Effector memory CD8-positive, alpha-beta T cell (primary cell): ENCODE data around the gene TNFAIP3.

Source experiments
- ATAC-seq: fragments of 150-1000 bp; cut with Tn5 transposase; replicated peaks from 2 replicates; pipeline ENCODE4 v1.10.0; 2021; ENCODE audit warnings: mild to moderate bottlenecking, moderate library complexity
- DNase-seq, 3 experiments: peaks; one replicate each; pipeline ENCODE4 v3.0.0; 2021
- H3K27ac Mint-ChIP-seq, 2 donors: one replicate each; pipeline ENCODE4 v1.8.0; 2022; ENCODE audit warnings: mild to moderate bottlenecking in 2 of 2, mixed read lengths in 2 of 2, moderate library complexity in 2 of 2
- H3K27me3 Mint-ChIP-seq, 2 donors: one replicate each; pipeline ENCODE4 v1.8.0; 2022; ENCODE audit warnings: mixed read lengths in 2 of 2
- H3K36me3 Mint-ChIP-seq: one replicate; pipeline ENCODE4 v1.8.0; 2022; ENCODE audit warnings: mild to moderate bottlenecking, moderate library complexity, mixed read lengths; ENCODE audit not compliant: insufficient read depth
- H3K4me1 Mint-ChIP-seq, 2 donors: one replicate each; pipeline ENCODE4 v1.8.0; 2022; ENCODE audit warnings: low read depth in 2 of 2, mixed read lengths in 2 of 2
- H3K4me3 Mint-ChIP-seq, 2 donors: one replicate each; pipeline ENCODE4 v1.8.0; 2022; ENCODE audit warnings: mild to moderate bottlenecking in 2 of 2, mixed read lengths in 2 of 2, moderate library complexity in 2 of 2
- H3K9me3 Mint-ChIP-seq, 2 donors: one replicate each; pipeline ENCODE4 v1.8.0; 2022; ENCODE audit warnings: mixed read lengths in 2 of 2

Gene TNFAIP3

DNA sequence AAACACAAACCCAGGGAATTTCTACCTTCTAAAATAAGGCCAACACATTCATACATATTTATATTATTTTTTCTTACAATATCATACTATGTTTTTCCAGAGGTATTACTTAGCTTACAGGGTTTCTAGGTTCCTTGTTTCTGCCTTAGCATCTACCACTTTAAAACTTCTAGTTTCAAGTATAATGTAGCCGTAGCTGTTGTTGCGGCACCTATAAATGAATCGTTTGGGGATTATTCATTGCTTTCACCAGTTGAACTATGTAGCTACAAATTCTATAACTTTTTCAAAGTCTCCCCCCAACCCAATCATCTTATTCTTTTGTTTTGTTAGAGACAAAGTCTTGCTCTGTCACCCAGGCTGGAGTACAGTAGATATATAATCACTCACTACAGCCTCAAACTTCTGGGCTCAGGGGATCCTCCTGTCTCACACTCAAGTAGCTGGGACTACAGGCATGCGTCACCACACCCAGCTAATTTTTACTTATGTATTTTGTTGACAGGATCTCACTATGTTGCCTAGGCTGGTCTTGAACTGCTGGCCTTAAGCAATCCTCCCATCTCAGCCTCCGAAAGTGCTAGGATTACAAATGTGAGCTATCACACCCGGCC is 43.9 kb downstream of the TNFAIP3 start:
- no peak overlapping the region for H3K4me3 Mint-ChIP-seq
- no peaks in the 10 kb centered on the region for H3K36me3 Mint-ChIP-seq
- no peaks in the 10 kb centered on the region for H3K9me3 Mint-ChIP-seq
- H3K27me3 Mint-ChIP-seq, result peaks cover 28 to 42% of the 10 kb centered on the region in 2 donors
- no peak for ATAC-seq
- H3K4me1 Mint-ChIP-seq, result peaks cover 3 to 7% of the 10 kb centered on the region in 2 donors
- no peak for DNase-seq
- H3K27ac Mint-ChIP-seq, result no peak overlapping the region

DNA sequence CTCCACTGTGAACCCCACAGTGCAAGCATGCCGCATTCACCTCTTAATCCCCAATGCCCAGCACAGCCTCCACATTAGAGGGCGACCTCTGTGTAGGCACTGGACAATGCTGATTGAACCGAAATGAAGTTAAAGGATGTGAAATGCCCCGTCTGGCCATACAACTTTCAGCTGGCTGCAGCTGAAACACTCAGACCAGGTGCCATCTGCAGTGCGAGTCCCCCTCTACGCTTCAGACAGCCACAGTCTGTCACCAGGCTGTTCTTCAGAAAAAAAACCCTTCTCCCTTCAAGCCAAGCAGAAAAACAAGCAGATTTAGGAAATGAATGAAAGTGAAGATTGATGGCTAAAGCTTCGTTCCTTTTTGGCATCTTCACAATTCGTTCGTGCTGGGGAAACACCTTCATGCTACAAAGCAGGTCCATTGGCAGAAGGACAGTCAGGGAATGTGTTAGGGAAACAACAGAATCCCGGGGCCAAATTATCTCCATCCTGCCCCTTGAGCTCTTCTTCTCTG is 44.7 kb downstream of the TNFAIP3 start:
- no peak overlapping the region for H3K4me3 Mint-ChIP-seq
- no peaks in the 10 kb centered on the region for H3K36me3 Mint-ChIP-seq
- H3K4me1 Mint-ChIP-seq, result peaks cover 3 to 7% of the 10 kb centered on the region in 2 donors
- ATAC-seq (no peak), DNase-seq (no peak)
- H3K9me3 Mint-ChIP-seq, result no peaks in the 10 kb centered on the region
- no peak overlapping the region for H3K27ac Mint-ChIP-seq
- H3K27me3 Mint-ChIP-seq, result peaks cover 22 to 42% of the 10 kb centered on the region in 2 donors

DNA sequence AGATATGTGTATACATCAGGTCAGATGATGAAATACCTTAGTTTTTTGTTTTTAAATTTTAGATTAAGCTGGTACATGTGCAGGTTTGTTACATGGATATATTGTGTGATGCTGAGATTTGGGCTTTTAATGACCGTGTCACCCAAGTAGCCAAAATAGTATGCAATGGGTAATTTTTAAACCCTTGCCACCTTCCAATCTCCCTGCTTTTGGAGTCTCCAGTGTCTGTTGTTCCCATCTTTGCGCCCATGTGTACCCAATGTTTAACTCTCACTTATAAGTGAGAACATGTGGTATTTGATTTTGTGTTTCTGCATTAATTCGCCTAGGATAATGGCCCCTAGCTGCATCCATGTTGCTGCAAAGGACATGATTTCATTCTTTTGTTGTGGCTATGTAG is 45.8 kb downstream of the TNFAIP3 start:
- DNase-seq (no peak), ATAC-seq (no peak)
- Mint-ChIP-seq H3K27ac (no peak overlapping the region), H3K36me3 (no peaks in the 10 kb centered on the region), H3K27me3 (peaks cover 22 to 42% of the 10 kb centered on the region in 2 donors), H3K4me3 (no peak overlapping the region), H3K9me3 (no peaks in the 10 kb centered on the region), H3K4me1 (peaks cover 3 to 7% of the 10 kb centered on the region in 2 donors)

DNA sequence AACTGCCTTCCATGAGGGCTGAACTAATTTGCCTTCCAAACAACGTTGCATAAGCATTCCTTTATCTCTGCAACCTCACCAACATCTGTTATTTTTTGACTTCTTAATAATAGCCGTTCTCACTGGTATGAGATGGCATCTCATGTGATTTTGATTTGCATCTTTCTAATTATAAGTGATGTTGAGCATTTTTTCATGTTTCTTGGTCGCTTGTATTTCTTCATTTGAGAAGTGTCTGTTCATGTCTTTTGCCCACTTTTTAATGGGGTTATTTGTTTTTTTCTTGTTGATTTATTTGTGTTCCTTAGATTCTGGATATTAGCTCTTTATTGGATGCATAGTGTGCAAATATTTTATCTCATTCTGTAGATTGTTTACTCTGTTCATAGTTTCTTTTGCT is 46.4 kb downstream of the TNFAIP3 start:
- Mint-ChIP-seq H3K4me1 (peaks cover 2 to 7% of the 10 kb centered on the region in 2 donors), H3K36me3 (no peaks in the 10 kb centered on the region), H3K27ac (no peak overlapping the region), H3K4me3 (no peak overlapping the region), H3K9me3 (no peaks in the 10 kb centered on the region), H3K27me3 (peaks cover 19 to 38% of the 10 kb centered on the region in 2 donors)
- DNase-seq (no peak), ATAC-seq (no peak)

DNA sequence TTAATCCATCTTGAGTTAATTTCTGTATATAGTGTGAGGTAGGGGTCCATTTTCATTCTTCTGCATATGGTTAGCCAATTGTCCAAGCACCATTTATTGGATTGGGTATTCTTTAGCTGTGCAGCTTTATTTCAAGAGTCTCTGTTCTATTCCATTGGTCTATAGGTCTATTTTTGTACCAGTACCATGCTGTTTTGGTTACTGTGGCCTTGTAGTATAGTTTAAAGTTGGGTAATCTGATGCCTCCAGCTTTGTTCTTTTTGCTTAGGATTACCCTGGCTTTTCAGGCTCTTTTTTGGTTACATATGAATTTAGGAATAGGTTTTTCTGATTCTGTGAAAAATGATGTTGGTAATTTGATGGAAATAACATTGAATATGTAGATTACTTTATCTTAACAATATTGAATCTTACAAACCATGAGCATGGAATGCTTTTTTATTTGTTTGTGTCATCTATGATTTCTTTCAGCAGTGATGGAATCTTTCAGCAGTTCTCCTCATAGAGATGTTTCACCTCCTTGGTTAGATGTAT is 47.0 kb downstream of the TNFAIP3 start:
- Mint-ChIP-seq H3K4me3 (no peak overlapping the region), H3K27me3 (peaks cover 14 to 32% of the 10 kb centered on the region in 2 donors), H3K4me1 (peaks cover 0 to 3% of the 10 kb centered on the region in 2 donors), H3K27ac (no peak overlapping the region), H3K36me3 (no peaks in the 10 kb centered on the region), H3K9me3 (no peaks in the 10 kb centered on the region)
- DNase-seq (no peak), ATAC-seq (no peak)

DNA sequence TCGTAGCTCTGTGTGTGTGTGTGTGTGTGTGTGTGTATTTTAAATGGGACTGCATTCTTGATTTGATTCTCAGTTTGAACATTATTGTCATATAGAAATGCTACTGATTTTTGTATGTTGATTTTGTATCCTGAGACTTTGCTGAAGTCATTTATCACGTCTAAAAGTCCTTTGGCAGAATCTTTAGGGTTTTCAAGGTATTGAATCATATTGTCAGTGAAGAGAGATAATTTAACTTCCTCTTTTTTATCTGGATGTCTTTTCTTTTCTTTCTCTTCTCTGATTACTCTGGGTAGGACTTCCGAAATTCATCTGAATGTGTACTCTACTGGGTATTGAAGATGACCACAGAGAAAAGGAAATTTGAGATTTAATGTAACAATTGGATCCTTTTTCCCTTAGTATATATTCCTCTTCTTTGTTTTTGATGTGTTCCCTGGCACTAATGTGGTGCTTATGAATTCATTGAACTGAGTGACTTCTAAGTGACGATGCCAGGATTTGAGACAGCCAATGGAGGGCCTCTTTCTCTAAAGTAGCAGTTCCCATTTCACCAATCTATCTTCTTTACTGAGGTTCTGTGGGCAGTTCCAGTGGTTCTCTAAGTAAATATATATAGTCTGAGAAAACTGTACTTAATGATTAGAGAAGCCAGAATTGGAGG is 47.6 kb downstream of the TNFAIP3 start:
- Mint-ChIP-seq H3K36me3 (no peaks in the 10 kb centered on the region), H3K27me3 (peaks cover 8 to 26% of the 10 kb centered on the region in 2 donors), H3K9me3 (no peaks in the 10 kb centered on the region), H3K4me1 (no peaks in the 10 kb centered on the region), H3K27ac (no peak overlapping the region), H3K4me3 (no peak overlapping the region)
- no peak for ATAC-seq
- DNase-seq, result no peak

DNA sequence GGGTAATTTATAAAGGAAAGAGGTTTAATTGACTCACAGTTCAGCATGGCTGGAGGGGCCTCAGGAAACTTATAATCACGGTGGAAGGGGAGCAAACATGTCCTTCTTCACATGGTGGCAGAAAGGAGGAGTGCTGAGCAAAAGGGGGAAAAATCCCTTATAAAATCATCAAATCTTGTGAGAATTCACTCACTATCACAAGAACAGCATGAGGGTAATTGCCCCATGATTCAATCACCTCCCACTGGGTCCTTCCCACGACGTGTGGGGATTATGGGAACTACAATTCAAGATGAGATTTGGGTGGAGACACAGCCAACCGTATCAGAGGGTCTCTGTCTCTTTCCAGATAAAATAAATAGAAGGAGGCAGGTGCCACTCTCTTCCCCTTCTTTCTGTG is 48.7 kb downstream of the TNFAIP3 start:
- no peaks in the 10 kb centered on the region for H3K4me1 Mint-ChIP-seq
- H3K27me3 Mint-ChIP-seq, result peaks cover 6 to 22% of the 10 kb centered on the region in 2 donors
- no peaks in the 10 kb centered on the region for H3K36me3 Mint-ChIP-seq
- no peak overlapping the region for H3K4me3 Mint-ChIP-seq
- ATAC-seq, result no peak
- H3K27ac Mint-ChIP-seq, result no peak overlapping the region
- no peaks in the 10 kb centered on the region for H3K9me3 Mint-ChIP-seq
- no peak for DNase-seq

DNA sequence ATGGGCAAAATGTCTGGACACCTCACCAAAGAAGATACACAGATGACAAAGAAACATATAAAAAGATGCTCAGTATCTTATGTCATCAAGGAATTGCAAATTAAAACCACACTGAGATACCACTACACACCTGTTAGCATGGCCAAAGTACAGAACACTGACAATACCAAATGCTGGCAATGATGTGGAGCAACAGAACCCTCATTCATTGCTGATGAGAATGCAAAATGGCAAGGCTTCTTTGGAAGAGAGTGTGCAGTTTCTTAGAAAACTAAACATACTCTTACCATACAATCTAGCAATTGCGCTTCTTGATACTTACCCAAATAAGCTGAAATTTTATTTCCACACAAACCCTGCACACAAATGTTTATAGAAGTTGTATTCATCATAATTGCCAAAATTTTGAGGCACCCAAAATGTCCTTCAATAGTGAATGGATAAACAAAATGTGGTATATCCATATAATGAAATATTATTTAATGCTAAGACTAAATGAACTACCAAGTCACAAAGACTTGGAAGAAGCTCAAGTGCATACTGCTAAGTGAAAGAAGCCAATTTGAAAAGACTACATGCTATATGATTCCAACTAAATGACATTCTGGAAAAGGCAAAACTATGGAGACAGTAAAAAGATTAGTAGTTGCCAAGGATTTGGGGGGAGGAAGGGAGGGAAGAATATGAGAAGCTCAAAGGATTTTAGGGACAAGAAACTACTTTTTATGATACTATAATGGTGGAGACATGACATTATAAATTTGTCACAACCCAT is 50.7 kb downstream of the TNFAIP3 start:
- H3K4me1 Mint-ChIP-seq, result no peaks in the 10 kb centered on the region
- no peak overlapping the region for H3K4me3 Mint-ChIP-seq
- no peak overlapping the region for H3K27ac Mint-ChIP-seq
- H3K9me3 Mint-ChIP-seq, result no peaks in the 10 kb centered on the region
- DNase-seq (no peak), ATAC-seq (no peak)
- peaks cover 0 to 6% of the 10 kb centered on the region in 2 donors for H3K27me3 Mint-ChIP-seq
- H3K36me3 Mint-ChIP-seq, result no peaks in the 10 kb centered on the region

DNA sequence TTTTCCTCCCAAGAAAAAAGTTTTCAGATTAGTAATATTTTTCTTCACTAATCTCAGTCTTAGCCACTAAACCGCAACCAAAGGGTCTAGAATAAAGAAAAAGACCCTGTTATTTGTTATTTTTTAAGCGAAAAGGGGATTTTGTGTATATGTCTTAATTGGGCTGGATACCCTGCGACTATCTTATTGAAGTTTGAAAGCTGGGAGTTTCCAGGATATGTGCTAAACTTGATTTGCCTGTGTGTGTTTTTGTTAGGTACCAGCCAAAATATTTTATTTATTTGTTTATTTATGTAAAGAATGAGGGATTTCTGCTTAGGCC is 52.4 kb downstream of the TNFAIP3 start:
- Mint-ChIP-seq H3K4me1 (no peaks in the 10 kb centered on the region), H3K4me3 (no peak overlapping the region), H3K36me3 (no peaks in the 10 kb centered on the region), H3K27ac (no peak overlapping the region), H3K27me3 (no peaks in the 10 kb centered on the region), H3K9me3 (no peaks in the 10 kb centered on the region)
- DNase-seq (no peak), ATAC-seq (no peak)

DNA sequence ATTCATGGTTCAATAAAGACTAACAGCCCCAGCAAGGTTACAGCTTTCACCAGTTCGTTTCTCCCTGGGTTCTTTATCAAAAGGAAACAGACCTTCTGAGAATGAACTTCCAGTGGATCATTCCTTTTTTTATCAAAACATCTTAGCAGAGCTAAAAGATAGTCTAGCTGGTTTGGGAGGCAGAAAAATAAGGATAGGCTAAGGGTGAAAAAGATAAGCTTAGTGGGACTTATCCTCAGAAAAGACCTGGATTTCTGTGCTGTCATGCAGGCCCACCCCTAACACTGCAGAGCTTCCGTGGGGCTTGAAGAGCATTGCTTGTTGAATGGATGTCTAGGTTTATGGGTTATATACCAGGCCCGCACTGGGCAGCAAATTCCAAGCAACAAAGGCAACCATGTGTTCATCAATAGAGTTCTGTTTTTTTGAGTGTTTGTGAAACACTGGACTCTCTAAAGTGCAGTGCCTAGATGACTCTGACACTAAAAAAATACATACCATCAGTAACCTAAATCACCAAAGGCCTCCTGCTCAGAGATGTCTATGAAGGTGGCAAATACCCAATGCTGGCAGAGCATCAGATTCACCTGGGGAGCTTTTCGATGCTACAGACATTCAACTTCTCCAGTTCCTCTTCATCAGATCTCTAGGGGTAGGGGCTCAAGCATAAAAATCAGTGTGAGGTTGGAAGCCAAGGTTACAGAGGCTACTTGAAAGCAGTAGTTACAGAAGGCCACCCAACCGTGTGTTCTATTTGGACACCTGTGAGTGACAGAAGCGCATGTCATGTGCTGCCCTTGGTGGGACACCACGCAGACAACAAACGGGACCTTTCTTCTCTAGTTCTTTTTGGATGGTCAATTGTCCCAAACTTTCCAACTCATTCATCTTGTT is 53.0 kb downstream of the TNFAIP3 start:
- Mint-ChIP-seq H3K27me3 (no peaks in the 10 kb centered on the region), H3K4me3 (no peak overlapping the region), H3K36me3 (no peaks in the 10 kb centered on the region), H3K27ac (no peak overlapping the region), H3K9me3 (no peaks in the 10 kb centered on the region), H3K4me1 (no peaks in the 10 kb centered on the region)
- DNase-seq (no peak), ATAC-seq (no peak)

DNA sequence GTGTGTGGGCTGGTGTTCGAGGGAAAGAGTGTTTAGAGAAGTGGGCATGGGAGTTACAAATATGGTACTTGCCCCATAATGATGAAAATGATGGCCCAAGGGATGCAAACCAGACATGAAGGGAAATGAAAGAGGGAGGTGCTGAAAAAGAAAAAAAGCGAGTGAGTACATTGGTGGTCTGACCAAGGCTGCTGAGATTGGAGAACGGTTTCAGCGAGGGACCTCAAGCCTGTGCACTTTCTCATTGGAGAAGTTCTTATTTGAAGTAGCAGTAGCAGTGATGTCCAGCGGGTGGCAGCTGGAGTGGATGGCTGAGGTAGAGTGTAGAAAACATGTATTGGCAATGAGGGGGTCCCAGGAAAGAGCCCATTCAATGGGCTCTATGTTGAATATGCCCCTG is 54.8 kb downstream of the TNFAIP3 start:
- Mint-ChIP-seq H3K4me3 (no peak overlapping the region), H3K27ac (no peak overlapping the region), H3K9me3 (no peaks in the 10 kb centered on the region), H3K4me1 (peaks cover 0 to 5% of the 10 kb centered on the region in 2 donors), H3K36me3 (no peaks in the 10 kb centered on the region), H3K27me3 (no peaks in the 10 kb centered on the region)
- DNase-seq (no peak), ATAC-seq (no peak)

DNA sequence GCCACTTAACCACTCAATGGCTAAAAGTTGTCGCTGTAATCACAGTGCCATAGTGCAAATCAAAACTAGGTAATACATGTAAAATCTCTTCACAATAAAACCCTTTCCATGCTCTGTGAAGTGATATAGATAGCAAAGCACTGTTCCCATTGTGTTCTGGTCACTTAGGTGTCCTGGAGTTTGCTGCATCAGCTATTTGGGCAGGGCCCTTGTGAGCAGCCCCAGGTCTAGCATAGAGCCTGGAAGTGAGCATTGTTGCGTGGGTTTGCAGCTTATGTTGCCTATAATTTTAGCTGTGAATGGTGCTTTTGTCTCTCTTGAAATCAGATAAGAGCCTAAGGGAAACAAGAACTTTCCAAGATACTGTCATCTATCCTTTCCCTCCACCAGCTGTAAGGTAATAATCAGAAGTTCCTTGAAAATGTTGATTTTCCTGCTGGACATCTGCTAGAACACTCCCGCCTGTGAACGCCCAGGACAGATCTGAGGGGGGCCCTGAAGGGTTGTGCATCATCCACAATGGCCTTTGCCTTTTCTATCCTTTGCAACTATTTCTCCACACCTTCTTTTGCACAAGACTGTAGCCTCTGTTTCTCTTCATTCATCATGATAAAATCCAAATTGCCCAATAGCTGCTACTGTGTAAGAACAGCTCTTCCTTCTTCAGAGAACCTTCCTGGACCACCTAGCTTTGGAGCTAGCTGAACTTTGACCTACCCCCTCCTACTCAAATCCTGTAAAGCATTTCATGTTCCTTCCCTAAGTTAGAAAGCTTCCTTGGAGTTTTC is 57.0 kb downstream of the TNFAIP3 start:
- no peaks in the 10 kb centered on the region for H3K36me3 Mint-ChIP-seq
- no peak overlapping the region for H3K4me3 Mint-ChIP-seq
- no peak for ATAC-seq
- no peak for DNase-seq
- peaks cover 13 to 24% of the 10 kb centered on the region in 2 donors for H3K4me1 Mint-ChIP-seq
- no peaks in the 10 kb centered on the region for H3K9me3 Mint-ChIP-seq
- H3K27ac Mint-ChIP-seq, result no peak overlapping the region
- no peaks in the 10 kb centered on the region for H3K27me3 Mint-ChIP-seq
